CD8-positive, alpha-beta memory T cell (primary cell): ENCODE measurements around the gene CLN6. TPM values are rescaled to one million over a fixed set of nuclear protein-coding genes. Genes with fewer than 3 reads are reported as not detected.

ENCODE experiments used
- CTCF ChIA-PET: fragments of 350-600 bp; sonication (Branson Sonifier 250); formaldehyde crosslinking; loops from one replicate; lab custom pipeline; 2021; ENCODE audit warnings: antibody characterized with exemption; lab: Charles Lee
- POLR2A ChIA-PET: fragments of 350-600 bp; sonication (Branson Sonifier 250); formaldehyde crosslinking; loops from one replicate; lab custom pipeline; 2021; ENCODE audit warnings: antibody characterized with exemption; lab: Charles Lee
- DNase-seq, 5 donors: peaks; one replicate each; pipeline versions ENCODE4 v3.0.0 to v3.0.0-alpha.2; 2020 to 2022; ENCODE audit warnings: mixed read lengths in 1 of 5
- H3K27ac ChIP-seq: one replicate; pipeline ENCODE4 v1.7.0; 2013; ENCODE audit warnings: low read depth, mild to moderate bottlenecking, low read length, moderate library complexity
- H3K27me3 ChIP-seq: 2 replicates; pipeline ENCODE4 v1.7.0; 2013; ENCODE audit warnings: low read length, mild to moderate bottlenecking; ENCODE audit not compliant: insufficient read depth, poor library complexity, severe bottlenecking
- H3K36me3 ChIP-seq: 2 replicates; pipeline ENCODE4 v1.7.0; 2013; ENCODE audit warnings: mild to moderate bottlenecking, low read length, moderate library complexity; ENCODE audit not compliant: insufficient read depth
- H3K4me1 ChIP-seq: 2 replicates; pipeline ENCODE4 v1.7.0; 2013; ENCODE audit warnings: mild to moderate bottlenecking, low read length, moderate library complexity; ENCODE audit not compliant: insufficient read depth
- H3K4me3 ChIP-seq: 2 replicates; pipeline ENCODE4 v1.7.0; 2013; ENCODE audit warnings: mild to moderate bottlenecking, low read length
- H3K9me3 ChIP-seq: 2 replicates; pipeline ENCODE4 v1.7.0; 2013; ENCODE audit warnings: mild to moderate bottlenecking, low read length
- H3K27ac Mint-ChIP-seq, 8 donors: one replicate each; pipeline ENCODE4 v1.8.0; 2020 to 2021; ENCODE audit warnings: mixed read lengths in 8 of 8, mild to moderate bottlenecking in 6 of 8, inconsistent platforms in 3 of 8, moderate library complexity in 3 of 8
- H3K27me3 Mint-ChIP-seq, 2 donors: one replicate each; pipeline ENCODE4 v1.8.0; 2020 to 2021; ENCODE audit warnings: mixed read lengths in 2 of 2, mild to moderate bottlenecking in 1 of 2, moderate library complexity in 1 of 2
- H3K36me3 Mint-ChIP-seq, 3 donors: one replicate each; pipeline ENCODE4 v1.8.0; 2020 to 2021; ENCODE audit warnings: mixed read lengths in 3 of 3, inconsistent platforms in 1 of 3, mild to moderate bottlenecking in 1 of 3
- H3K4me1 Mint-ChIP-seq, 3 donors: one replicate each; pipeline ENCODE4 v1.8.0; 2020 to 2021; ENCODE audit warnings: mixed read lengths in 3 of 3, inconsistent platforms in 1 of 3, mild to moderate bottlenecking in 1 of 3
- H3K4me3 Mint-ChIP-seq, 7 donors: one replicate each; pipeline ENCODE4 v1.8.0; 2020 to 2021; ENCODE audit warnings: mixed read lengths in 7 of 7, mild to moderate bottlenecking in 6 of 7, moderate library complexity in 4 of 7, inconsistent platforms in 2 of 7
- H3K9me3 Mint-ChIP-seq, 5 donors: one replicate each; pipeline ENCODE4 v1.8.0; 2020 to 2022; ENCODE audit warnings: mixed read lengths in 5 of 5, mild to moderate bottlenecking in 3 of 5, moderate library complexity in 2 of 5, inconsistent platforms in 1 of 5
- polyA plus RNA-seq: library from polyadenylated mRNA; unstranded; fragments of 300-500 nt; fragmentation: Illumina TruSeq; gene quantifications from one replicate; pipeline ENCODE4 v1.2.3, GENCODE V29; 2021
- total RNA-seq, 2 experiments: library from RNA; stranded (reverse); gene quantifications; one replicate each; pipeline ENCODE4 v1.2.3, GENCODE V29; 2021

The CLN6 gene
- total and polyA plus RNA-seq, 3 experiments from 2014 or later, result 2.3 to 73.8 (median 69.1) TPM

DNA sequence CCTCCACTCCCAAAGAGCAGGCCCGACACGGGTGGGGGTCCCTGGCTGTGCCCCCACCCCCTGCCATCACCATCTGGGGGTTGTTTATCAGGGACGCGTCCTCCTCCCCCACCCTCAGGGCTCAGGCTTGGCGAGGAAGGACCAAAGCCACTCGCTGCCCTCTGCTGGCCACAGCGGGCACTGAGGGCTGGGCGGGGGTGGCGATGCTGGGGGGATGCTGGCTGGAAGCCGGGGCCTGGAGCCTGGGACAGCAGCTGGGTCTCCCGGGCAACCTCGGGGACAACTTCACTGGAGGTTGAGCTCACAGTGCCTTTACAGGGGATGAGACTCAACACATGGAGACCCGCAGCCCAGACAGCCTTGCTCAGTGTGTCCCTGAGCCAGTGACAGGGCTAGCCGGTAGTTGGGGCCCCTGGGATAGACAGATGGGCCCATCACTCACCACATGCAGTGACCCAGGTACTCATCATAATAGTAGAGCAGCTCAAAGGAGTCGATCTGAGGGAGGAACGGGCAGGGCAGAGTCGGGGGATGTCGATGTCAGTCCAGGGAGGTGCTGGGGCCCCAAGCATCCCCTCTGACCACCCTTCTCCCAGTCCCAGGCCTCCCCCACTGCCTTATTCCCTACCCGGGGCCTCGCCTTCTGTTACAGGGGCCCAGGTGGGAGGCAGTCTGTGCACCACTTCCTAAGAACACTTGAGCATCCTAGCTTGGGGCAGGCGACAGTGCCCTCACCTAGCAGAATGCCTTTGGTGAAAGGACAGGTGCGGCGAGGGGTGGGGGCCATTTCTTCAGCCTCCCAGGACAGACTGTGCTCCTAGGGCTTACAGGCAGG is 18.5 kb downstream of the CLN6 start:
- no peaks in the 10 kb centered on the region for H3K36me3 ChIP-seq
- Mint-ChIP-seq H3K9me3 (no peaks in the 10 kb centered on the region), H3K4me1 (peaks cover 6 to 10% (median 7%) of the 10 kb centered on the region in 3 donors), H3K27me3 (no peaks in the 10 kb centered on the region), H3K36me3 (peaks cover 0 to 3% (median 0%) of the 10 kb centered on the region in 3 donors), H3K4me3 (no peak overlapping the region), H3K27ac (no peak overlapping the region)
- CTCF ChIA-PET, result interaction anchor here (1.3 kb wide), 1 partner anchor 347 kb away, joined by 3 read pairs; no protein-coding TSS in a partner anchor
- H3K27ac ChIP-seq, result no peak overlapping the region
- no peaks in the 10 kb centered on the region for H3K9me3 ChIP-seq
- no peaks in the 10 kb centered on the region for H3K4me1 ChIP-seq
- no peaks in the 10 kb centered on the region for H3K27me3 ChIP-seq
- POLR2A ChIA-PET, result no interaction called here
- no peak overlapping the region for H3K4me3 ChIP-seq
- peak in 3 of 5 donors; percentile 18 to 34 (median 32) for DNase-seq

DNA sequence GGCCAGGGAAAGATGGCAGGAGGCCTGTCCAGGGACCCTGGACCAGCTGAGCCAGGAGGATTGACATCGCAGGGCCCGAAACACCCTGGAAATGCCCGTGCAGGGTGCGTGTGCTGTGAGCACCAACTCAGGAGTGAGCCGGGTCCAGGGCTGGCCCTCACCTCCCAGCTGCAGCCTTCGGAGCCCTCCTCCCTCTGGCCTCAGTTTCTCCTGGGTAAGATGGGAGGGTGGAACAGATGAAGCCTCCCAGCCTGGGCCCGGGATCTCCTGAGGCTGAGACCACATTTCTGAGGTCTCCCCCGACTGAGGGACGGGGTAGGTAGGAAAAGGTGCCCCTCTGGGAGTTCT is 19.1 kb downstream of the CLN6 start:
- H3K27me3 ChIP-seq, result no peaks in the 10 kb centered on the region
- no peak overlapping the region for H3K4me3 ChIP-seq
- no peak overlapping the region for H3K27ac ChIP-seq
- no peak overlapping the region for H3K4me3 Mint-ChIP-seq
- DNase-seq, result no peak
- no peak overlapping the region for H3K27ac Mint-ChIP-seq
- H3K4me1 ChIP-seq, result no peaks in the 10 kb centered on the region
- H3K27me3 Mint-ChIP-seq, result no peaks in the 10 kb centered on the region
- ChIA-PET POLR2A (no interaction called here), CTCF (interaction anchor here (1.3 kb wide), 1 partner anchor 346 kb away, joined by 3 read pairs; no protein-coding TSS in a partner anchor)
- peaks cover 0 to 3% (median 0%) of the 10 kb centered on the region in 3 donors for H3K36me3 Mint-ChIP-seq
- H3K9me3 Mint-ChIP-seq, result no peaks in the 10 kb centered on the region
- H3K4me1 Mint-ChIP-seq, result peaks cover 6 to 10% (median 7%) of the 10 kb centered on the region in 3 donors
- no peaks in the 10 kb centered on the region for H3K36me3 ChIP-seq
- H3K9me3 ChIP-seq, result no peaks in the 10 kb centered on the region

DNA sequence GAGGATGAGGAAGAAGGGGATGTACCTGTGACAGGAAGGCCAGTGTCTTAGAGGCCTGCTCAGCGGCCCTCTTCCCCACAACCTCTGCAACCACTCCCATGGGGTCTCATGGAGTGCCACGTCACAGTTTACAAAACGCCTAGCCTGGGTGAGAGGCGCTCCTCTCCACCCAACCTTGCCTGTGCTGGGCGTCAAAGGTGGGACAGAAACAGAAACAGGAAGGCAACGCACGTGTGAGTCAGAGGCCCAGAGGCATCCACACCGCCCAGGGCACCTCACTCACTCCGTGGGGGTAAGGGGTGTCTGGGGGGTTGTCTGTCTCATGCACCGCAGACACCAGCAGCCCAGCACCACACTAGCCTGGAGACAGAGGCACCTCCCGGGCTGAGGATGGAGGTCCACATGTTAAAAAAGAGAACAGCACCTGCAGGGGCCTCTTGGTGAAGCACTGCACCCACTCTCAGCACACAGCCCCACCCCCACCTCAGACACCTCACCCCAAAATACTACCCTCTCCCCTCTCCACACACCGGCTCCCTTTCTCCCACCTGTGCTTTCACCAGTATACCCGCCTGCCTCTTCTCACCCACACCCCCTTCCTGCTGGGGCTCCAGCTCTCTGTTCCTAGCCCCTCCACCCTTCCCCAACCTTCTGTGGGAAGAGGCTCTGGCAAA is 19.7 kb downstream of the CLN6 start:
- Histone ChIP-seq H3K27me3 (no peaks in the 10 kb centered on the region), H3K9me3 (no peaks in the 10 kb centered on the region), H3K4me1 (no peaks in the 10 kb centered on the region), H3K27ac (no peak overlapping the region), H3K36me3 (no peaks in the 10 kb centered on the region), H3K4me3 (no peak overlapping the region)
- Mint-ChIP-seq H3K27ac (peak overlapping the region in 2 of 8 donors; percentile 57 to 72), H3K27me3 (no peaks in the 10 kb centered on the region), H3K4me1 (peaks cover 6 to 10% (median 7%) of the 10 kb centered on the region in 3 donors), H3K4me3 (peak overlapping the region in 2 of 7 donors; percentile 12 to 44), H3K9me3 (no peaks in the 10 kb centered on the region), H3K36me3 (no peaks in the 10 kb centered on the region)
- POLR2A ChIA-PET, result no interaction called here
- DNase-seq, result peak in 1 of 5 donors; percentile 11
- CTCF ChIA-PET, result no interaction called here

DNA sequence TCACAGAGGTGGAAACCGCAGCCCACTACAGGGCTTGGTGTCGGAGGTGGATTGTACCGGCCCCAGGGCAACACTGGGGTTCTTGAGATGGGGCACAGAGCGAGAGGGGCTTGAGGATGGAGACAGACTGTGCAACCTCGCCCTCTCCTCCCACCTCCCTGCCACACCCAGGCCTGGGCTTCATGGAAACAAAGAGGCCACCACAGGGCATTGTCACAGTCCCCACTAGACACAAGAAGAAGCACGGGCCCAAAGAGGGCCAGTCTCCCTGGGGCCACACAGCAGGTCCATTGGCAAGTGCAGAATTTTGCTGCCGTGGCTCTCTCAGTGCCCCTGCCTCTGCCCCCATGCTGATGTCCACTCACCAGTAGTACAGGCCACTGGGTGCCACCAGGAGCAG is 20.3 kb downstream of the CLN6 start:
- no peaks in the 10 kb centered on the region for H3K27me3 ChIP-seq
- Mint-ChIP-seq H3K27ac (peak overlapping the region in 2 of 8 donors; percentile 57 to 76), H3K27me3 (no peaks in the 10 kb centered on the region), H3K36me3 (no peaks in the 10 kb centered on the region), H3K4me1 (peaks cover 6 to 10% (median 7%) of the 10 kb centered on the region in 3 donors), H3K9me3 (no peaks in the 10 kb centered on the region), H3K4me3 (no peak overlapping the region)
- no peaks in the 10 kb centered on the region for H3K36me3 ChIP-seq
- ChIA-PET POLR2A (no interaction called here), CTCF (no interaction called here)
- H3K27ac ChIP-seq, result no peak overlapping the region
- no peak overlapping the region for H3K4me3 ChIP-seq
- no peak for DNase-seq
- no peaks in the 10 kb centered on the region for H3K9me3 ChIP-seq
- no peaks in the 10 kb centered on the region for H3K4me1 ChIP-seq

DNA sequence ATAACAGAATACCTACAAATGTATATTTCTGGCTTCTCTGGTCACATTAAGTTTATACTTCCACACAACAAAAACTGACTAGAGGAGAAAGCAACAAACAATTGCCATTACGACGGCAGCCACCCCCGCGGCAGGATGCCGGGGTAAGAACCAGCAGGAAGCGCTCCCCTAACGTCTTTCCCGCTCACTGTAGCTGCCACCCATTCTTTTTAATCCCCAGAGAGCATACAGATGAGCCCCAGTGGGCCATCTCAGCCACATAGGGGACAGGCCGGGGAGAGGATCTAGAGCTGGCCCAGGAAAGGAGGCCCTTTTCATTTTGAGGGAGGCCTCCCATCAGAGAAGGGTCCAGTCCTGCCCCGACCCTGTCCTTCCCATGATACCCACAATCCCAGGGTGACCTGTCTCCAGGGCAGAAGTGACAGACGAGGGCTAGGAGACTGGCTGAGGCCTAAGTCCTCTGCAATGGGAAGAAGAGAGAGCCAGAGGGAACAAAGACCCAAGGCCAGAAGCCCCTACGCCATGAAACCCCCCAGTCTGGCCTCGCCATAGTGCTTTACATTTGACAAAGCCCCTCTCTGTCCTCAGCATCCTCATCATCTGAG is 20.8 kb downstream of the CLN6 start:
- DNase-seq, result no peak
- ChIA-PET CTCF (no interaction called here), POLR2A (no interaction called here)
- no peaks in the 10 kb centered on the region for H3K36me3 ChIP-seq
- Mint-ChIP-seq H3K4me1 (peaks cover 6 to 10% (median 7%) of the 10 kb centered on the region in 3 donors), H3K9me3 (no peaks in the 10 kb centered on the region), H3K4me3 (no peak overlapping the region), H3K36me3 (no peaks in the 10 kb centered on the region), H3K27ac (peak overlapping the region in 7 of 8 donors; percentile 25 to 85 (median 68)), H3K27me3 (no peaks in the 10 kb centered on the region)
- H3K27me3 ChIP-seq, result no peaks in the 10 kb centered on the region
- no peaks in the 10 kb centered on the region for H3K4me1 ChIP-seq
- no peak overlapping the region for H3K4me3 ChIP-seq
- no peak overlapping the region for H3K27ac ChIP-seq
- no peaks in the 10 kb centered on the region for H3K9me3 ChIP-seq

DNA sequence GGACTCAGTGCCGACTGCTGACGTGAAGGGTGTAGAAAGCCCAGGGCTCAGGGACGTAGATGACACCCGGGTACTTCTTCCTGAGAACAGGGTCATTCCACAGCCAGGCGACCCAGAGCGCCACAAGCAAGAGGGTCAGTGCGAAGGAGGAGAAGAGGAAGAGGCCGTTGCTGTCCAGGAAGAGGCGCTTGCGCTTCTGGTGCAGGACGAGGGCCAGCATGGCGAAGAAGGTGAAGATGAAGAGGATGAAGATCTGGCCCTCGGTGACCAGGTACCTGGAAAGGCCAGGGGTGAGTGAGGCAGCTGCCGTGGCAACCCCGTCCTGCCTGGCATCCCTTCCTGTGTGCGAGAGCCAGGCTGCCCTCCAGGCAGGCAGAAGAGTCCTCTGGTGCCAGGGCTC is 21.4 kb downstream of the CLN6 start:
- DNase-seq, result no peak
- Mint-ChIP-seq H3K27ac (peak overlapping the region in 4 of 8 donors; percentile 61 to 80 (median 70)), H3K4me3 (no peak overlapping the region), H3K4me1 (peaks cover 6 to 10% (median 7%) of the 10 kb centered on the region in 3 donors), H3K27me3 (no peaks in the 10 kb centered on the region), H3K36me3 (no peaks in the 10 kb centered on the region), H3K9me3 (no peaks in the 10 kb centered on the region)
- ChIA-PET POLR2A (no interaction called here), CTCF (no interaction called here)
- Histone ChIP-seq H3K27me3 (no peaks in the 10 kb centered on the region), H3K27ac (no peak overlapping the region), H3K4me1 (no peaks in the 10 kb centered on the region), H3K4me3 (no peak overlapping the region), H3K36me3 (no peaks in the 10 kb centered on the region), H3K9me3 (no peaks in the 10 kb centered on the region)

DNA sequence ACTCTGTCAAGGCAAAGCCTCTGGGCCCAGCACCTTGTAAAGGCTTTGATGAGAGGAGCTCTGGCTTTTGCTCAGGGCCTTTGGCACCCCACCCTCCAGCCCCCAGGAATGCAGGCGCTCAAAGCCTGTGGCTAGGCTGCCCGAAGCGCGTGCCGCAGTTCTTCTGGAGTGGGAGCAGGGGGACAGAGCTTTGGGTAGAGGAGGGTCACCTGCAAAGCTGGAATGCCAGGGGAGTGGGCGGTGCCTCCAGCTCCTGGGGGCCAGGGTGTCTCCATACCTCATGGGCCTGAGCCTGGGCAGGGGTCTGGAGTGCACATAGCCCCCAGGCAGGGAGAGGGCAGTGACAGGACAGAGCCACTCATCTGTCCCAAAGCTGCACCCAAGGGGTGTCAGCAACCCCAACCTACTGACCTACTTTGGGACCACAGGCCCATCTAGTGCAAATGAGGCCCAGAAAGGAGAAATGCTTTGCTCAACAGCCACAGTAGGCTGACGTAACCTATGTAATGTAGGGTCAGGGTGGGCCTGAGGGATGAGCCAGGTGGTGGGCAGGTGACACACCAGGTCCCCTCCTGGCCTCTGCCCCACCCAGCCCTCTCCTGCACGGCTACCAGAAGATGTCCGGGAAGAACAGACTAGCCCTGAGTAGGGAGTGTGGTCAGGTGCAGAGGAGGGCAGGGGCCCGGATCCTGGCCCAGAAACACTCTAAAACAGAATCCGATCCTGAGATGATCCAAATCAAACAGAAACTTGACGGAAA is 22.2 kb downstream of the CLN6 start:
- H3K4me1 Mint-ChIP-seq, result peaks cover 6 to 10% (median 7%) of the 10 kb centered on the region in 3 donors
- POLR2A ChIA-PET, result no interaction called here

More for the DNA sequence above, 22.2 kb downstream of the CLN6 start:
- Histone ChIP-seq H3K27me3 (no peaks in the 10 kb centered on the region), H3K36me3 (no peaks in the 10 kb centered on the region), H3K27ac (no peak overlapping the region), H3K4me1 (no peaks in the 10 kb centered on the region), H3K9me3 (no peaks in the 10 kb centered on the region), H3K4me3 (no peak overlapping the region)
- Mint-ChIP-seq H3K27ac (peak overlapping the region in 3 of 8 donors; percentile 33 to 70 (median 45)), H3K27me3 (no peaks in the 10 kb centered on the region), H3K36me3 (no peaks in the 10 kb centered on the region), H3K9me3 (no peaks in the 10 kb centered on the region), H3K4me3 (peak overlapping the region in 1 of 7 donors; percentile 18)
- CTCF ChIA-PET, result no interaction called here
- DNase-seq, result no peak
